Measurements from ENCODE around the gene YLPM1.

- TF ChIP-seq POLR2AphosphoS5 (IDR thresholded peaks at IDR 0.05; ENCODE audit: low read depth, low read length), result no peak
- TF ChIP-seq POLR2A (IDR thresholded peaks at IDR 0.05; ENCODE audit: low read depth, low read length), result no peak
Observed at GRCh38 chr14:74865156-74865555, 102.0 kb downstream of the YLPM1 start.
